ENCODE results near the gene SBF2. TPM values are rescaled to one million over a fixed set of nuclear protein-coding genes. Genes with fewer than 3 reads are reported as not detected.

Gene SBF2
- total and polyA plus RNA-seq, 9 of the 15 experiments (the other 6 are each of a cell fraction or from before 2014, with no cell fraction given): 0.80 to 9.5 (median 5.0) TPM

DNA sequence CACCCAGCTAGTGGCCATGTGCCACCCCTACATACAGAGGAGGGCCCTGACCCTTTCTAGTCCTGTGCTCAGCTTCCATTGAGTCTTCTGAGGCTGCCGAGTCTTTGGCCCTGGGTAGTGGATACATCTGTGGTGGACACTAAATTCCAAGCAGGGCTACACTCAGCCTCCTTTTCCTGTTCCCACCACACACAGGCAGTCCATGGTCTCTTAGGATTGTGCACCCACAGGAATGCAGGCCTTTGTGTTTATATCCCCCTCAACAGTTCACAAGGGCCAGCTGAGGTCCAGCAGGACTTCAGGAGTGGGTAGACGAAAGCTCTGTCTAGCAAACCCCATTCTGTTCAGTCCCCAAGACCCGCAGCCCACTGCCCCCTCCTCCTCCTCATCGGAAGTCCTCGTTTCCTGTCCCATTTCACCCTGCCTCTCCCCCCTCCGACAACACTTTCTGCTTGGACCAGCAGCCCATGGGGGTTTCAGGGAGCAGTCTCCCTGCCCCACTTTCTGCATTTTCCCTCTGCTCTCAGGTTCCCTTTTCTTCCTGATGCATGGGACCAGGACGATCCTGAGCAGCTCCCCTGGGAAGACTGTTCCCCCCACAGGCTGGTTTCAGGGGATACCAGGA is 538.3 kb downstream of the SBF2 start (continued):
- TF ChIP-seq NFE2L1 (tag; IDR thresholded peaks at IDR 0.05; ENCODE audit: borderline replicate concordance, low read depth): no peak

- Histone ChIP-seq H3K9me3 (replicated peaks; ENCODE audit: control insufficient read depth, insufficient read depth, low read depth, low read length) (no peaks in the 10 kb centered on the region), H2AFZ (ENCODE audit: low read depth, low read length) (no peak overlapping the region), H4K20me1 (replicated peaks; ENCODE audit: control insufficient read depth, insufficient read depth, low read length) (no peaks in the 10 kb centered on the region; the same call in 1 of the 2 replicates), H3K4me3 (no peak overlapping the region), H3K4me1 (replicated peaks in 1 of 2; ENCODE audit: control insufficient read depth in 2 of 2, insufficient read depth in 2 of 2, low read length in 2 of 2) (peaks cover 13 to 14% of the 10 kb centered on the region in 2 experiments), H3K9ac (ENCODE audit: insufficient read depth in 1 of 2, low read depth in 2 of 2, low read length in 2 of 2) (no peak overlapping the region), H3K79me2 (ENCODE audit: control insufficient read depth, insufficient read depth, low read length) (no peaks in the 10 kb centered on the region), H3K27me3 (ENCODE audit: control insufficient read depth in 2 of 2, insufficient read depth in 2 of 2, low read length in 2 of 2) (no peaks in the 10 kb centered on the region; a peak in 1 of 5 replicates), H3K36me3 (ENCODE audit: control insufficient read depth, insufficient read depth, low read length) (no peaks in the 10 kb centered on the region), H3K4me2 (ENCODE audit: insufficient read depth, low read length) (no peak overlapping the region), H3K27ac (ENCODE audit: extremely low read depth, low read depth, low read length) (no peak overlapping the region), H3K9me1 (ENCODE audit: control insufficient read depth, insufficient read depth, low read length) (no peaks in the 10 kb centered on the region)
- ChIA-PET POLR2A (interaction anchor here (1.5 kb wide), 1 partner anchor 14 kb away, joined by 4 read pairs; no protein-coding TSS in a partner anchor), CTCF (ENCODE audit: low intra/inter-chr PET ratio) (no interaction called here)
- FAIRE-seq (no peak), ATAC-seq (no peak), DNase-seq (ENCODE audit: extremely low read depth in 1 of 4, low spot score in 3 of 4) (no peak)
- 60% methylated on average over 3 of the region's 3 CpGs for WGBS (ENCODE audit: insufficient coverage, low coverage, missing lambda C conversion rate)
- in situ Hi-C loops (cut with MboI): loop anchor here (5.0 kb wide), 1 partner anchor 137 kb away; no protein-coding TSS in a partner anchor
- TF ChIP-seq RFX1 (IDR thresholded peaks at IDR 0.05): no peak
- TF ChIP-seq LARP7 (IDR thresholded peaks at IDR 0.05): no peak
- TF ChIP-seq ZNF644 (tag; IDR thresholded peaks at IDR 0.05; ENCODE audit: low read depth): no peak
- TF ChIP-seq DPF2 (IDR thresholded peaks at IDR 0.05): no peak
- no peak for TF ChIP-seq LCOR (CRISPR knock-in tag; IDR thresholded peaks at IDR 0.05)
- TF ChIP-seq ZNF3 (CRISPR knock-in tag; IDR thresholded peaks at IDR 0.05): no peak
- TF ChIP-seq PHB (CRISPR knock-in tag; IDR thresholded peaks at IDR 0.05): no peak
- TF ChIP-seq, protein P1, sequence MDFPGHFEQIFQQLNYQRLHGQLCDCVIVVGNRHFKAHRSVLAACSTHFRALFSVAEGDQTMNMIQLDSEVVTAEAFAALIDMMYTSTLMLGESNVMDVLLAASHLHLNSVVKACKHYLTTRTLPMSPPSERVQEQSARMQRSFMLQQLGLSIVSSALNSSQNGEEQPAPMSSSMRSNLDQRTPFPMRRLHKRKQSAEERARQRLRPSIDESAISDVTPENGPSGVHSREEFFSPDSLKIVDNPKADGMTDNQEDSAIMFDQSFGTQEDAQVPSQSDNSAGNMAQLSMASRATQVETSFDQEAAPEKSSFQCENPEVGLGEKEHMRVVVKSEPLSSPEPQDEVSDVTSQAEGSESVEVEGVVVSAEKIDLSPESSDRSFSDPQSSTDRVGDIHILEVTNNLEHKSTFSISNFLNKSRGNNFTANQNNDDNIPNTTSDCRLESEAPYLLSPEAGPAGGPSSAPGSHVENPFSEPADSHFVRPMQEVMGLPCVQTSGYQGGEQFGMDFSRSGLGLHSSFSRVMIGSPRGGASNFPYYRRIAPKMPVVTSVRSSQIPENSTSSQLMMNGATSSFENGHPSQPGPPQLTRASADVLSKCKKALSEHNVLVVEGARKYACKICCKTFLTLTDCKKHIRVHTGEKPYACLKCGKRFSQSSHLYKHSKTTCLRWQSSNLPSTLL (IDR thresholded peaks at IDR 0.05): no peak
- no peak for TF ChIP-seq HDAC3 (IDR thresholded peaks at IDR 0.05; ENCODE audit: borderline replicate concordance, partially characterized antibody)
- BruUV-seq (replicated peaks): no TSS peak
- intact Hi-C loops (cut with micrococcal nuclease): loop anchor here (10.0 kb wide), 1 partner anchor 451 kb away; no protein-coding TSS in a partner anchor
These were observed 540.0 kb downstream of the SBF2 start for GRCh38 chr11:9754010-9754471.
